DMS114 treated with DMSO at 0.1 percent for 48 hours (cell line): Measurements from ENCODE around the gene FAM237B.

Experiments
- DNase-seq: peaks from one replicate; lab custom pipeline; 2025; ENCODE audit not compliant: unreplicated experiment; lab: John Stamatoyannopoulos, UW

FAM237B gene

GRCh38 chr7:90298145-90299038, 22.7 kb downstream of the FAM237B start:
- peak; percentile 30 for DNase-seq

GRCh38 chr7:90290244-90291113, 30.6 kb downstream of the FAM237B start:
- DNase-seq: no peak

- no peak for DNase-seq
Observed at GRCh38 chr7:90288154-90288553, 33.0 kb downstream of the FAM237B start.

GRCh38 chr7:90276033-90276728, 44.9 kb downstream of the FAM237B start:
- no peak for DNase-seq

GRCh38 chr7:90274161-90274560, 46.9 kb downstream of the FAM237B start:
- no peak for DNase-seq

GRCh38 chr7:90272242-90272641, 48.9 kb downstream of the FAM237B start:
- no peak for DNase-seq

GRCh38 chr7:90271753-90272152, 49.4 kb downstream of the FAM237B start:
- DNase-seq: no peak

- DNase-seq: no peak
Observed at GRCh38 chr7:90270431-90271178, 50.5 kb downstream of the FAM237B start.

- DNase-seq: no peak
Observed at GRCh38 chr7:90269163-90269562, 51.9 kb downstream of the FAM237B start.

- no peak for DNase-seq
Observed at GRCh38 chr7:90267263-90267858, 53.7 kb downstream of the FAM237B start.

- no peak for DNase-seq
Observed at GRCh38 chr7:90266808-90267207, 54.3 kb downstream of the FAM237B start.
